ENCODE results near the gene MAB21L3. TPM values are rescaled to one million over a fixed set of nuclear protein-coding genes. Genes with fewer than 3 reads are reported as not detected.

The MAB21L3 gene
- total RNA-seq, 1 experiment from 2014 or later, result not detected

GRCh38 chr1:116107371-116107770 is 3.8 kb upstream of the MAB21L3 start:
- H3K4me1 ChIP-seq (ENCODE audit: insufficient read depth, low read length), result no peaks in the 10 kb centered on the region
- no peak overlapping the region for H3K27ac Mint-ChIP-seq
- H4K5ac ChIP-seq (ENCODE audit: insufficient read length, low read depth, low read length), result no peak overlapping the region
- H4K20me1 ChIP-seq (ENCODE audit: control insufficient read depth, insufficient read depth, insufficient read length), result no peaks in the 10 kb centered on the region
- H3K56ac ChIP-seq (ENCODE audit: insufficient read length, low read depth, low read length), result no peak overlapping the region
- no peak overlapping the region for H2BK120ac ChIP-seq (ENCODE audit: low read depth, low read length, poor library complexity, severe bottlenecking)
- no peak overlapping the region for H4K8ac ChIP-seq (replicated peaks; ENCODE audit: insufficient read length, low read depth, low read length)
- no peak for DNase-seq
- H2AK5ac ChIP-seq (ENCODE audit: insufficient read length, low read length), result no peak overlapping the region
- no peaks in the 10 kb centered on the region for H3K79me2 ChIP-seq (ENCODE audit: insufficient read depth, low read length)
- H3K4me3 Mint-ChIP-seq, result no peak overlapping the region
- no peaks in the 10 kb centered on the region for H3K36me3 Mint-ChIP-seq (ENCODE audit: insufficient read depth in 1 of 3, low read depth in 3 of 3)
- no peak for TF ChIP-seq CTCF (conservative IDR thresholded peaks at IDR 0.05)
- H3K18ac ChIP-seq (ENCODE audit: insufficient read length, low read depth, low read length), result no peak overlapping the region
- no peaks in the 10 kb centered on the region; the same call in 1 of the 2 replicates for H3K27me3 Mint-ChIP-seq (ENCODE audit: low read depth)
- H3K4me1 Mint-ChIP-seq, result peaks cover 2 to 3% of the 10 kb centered on the region in 2 experiments; a peak in 3 of 4 replicates
- no peak overlapping the region for H3K4ac ChIP-seq (ENCODE audit: low read depth, low read length)
- H3K79me1 ChIP-seq (ENCODE audit: insufficient read depth, low read depth, low read length, poor library complexity, severe bottlenecking), result no peaks in the 10 kb centered on the region
- H3K14ac ChIP-seq (ENCODE audit: insufficient read depth, low read length), result no peak overlapping the region
- no peak overlapping the region for H4K91ac ChIP-seq (ENCODE audit: insufficient read length, low read depth, low read length)
- no peak overlapping the region for H2BK12ac ChIP-seq (ENCODE audit: insufficient read length, low read depth, low read length)
- no peak overlapping the region for H2BK15ac ChIP-seq (ENCODE audit: low read depth, low read length)
- no peak overlapping the region for H3K27ac ChIP-seq (ENCODE audit: insufficient read length, low read depth, low read length)
- no peak overlapping the region for H3K23ac ChIP-seq (ENCODE audit: insufficient read length, low read depth, low read length)
- H3K9me3 ChIP-seq (ENCODE audit: control insufficient read depth, low read depth, low read length), result no peaks in the 10 kb centered on the region
- H2BK5ac ChIP-seq (ENCODE audit: insufficient read length, low read length), result no peak overlapping the region
- H3K9me3 Mint-ChIP-seq, result no peaks in the 10 kb centered on the region
- no peaks in the 10 kb centered on the region for H3K27me3 ChIP-seq (ENCODE audit: insufficient read depth, low read length)
- H3K9ac ChIP-seq (ENCODE audit: extremely low read depth, insufficient read length, low read length), result no peak overlapping the region
- no peak overlapping the region for H3K4me2 ChIP-seq (ENCODE audit: insufficient read depth, insufficient read length, low read length)
- H3T11ph ChIP-seq (ENCODE audit: low read length), result no peak overlapping the region
- no peak overlapping the region for H2AFZ ChIP-seq (ENCODE audit: low read length)
- H3K23me2 ChIP-seq (ENCODE audit: insufficient read length, low read depth, low read length, poor library complexity, severe bottlenecking), result no peaks in the 10 kb centered on the region
- WGBS (ENCODE audit: extremely low coverage, insufficient read length, low lambda C conversion rate), result no CpG with 5 or more reads among the region's 4 CpGs
- H2BK20ac ChIP-seq (ENCODE audit: low read depth, low read length, poor library complexity, severe bottlenecking), result no peak overlapping the region
